Astrocyte (in vitro differentiated cells and primary cell): ENCODE measurements around the gene STIM1.

Source experiments
- EZH2 ChIP-seq: IDR thresholded peaks from 2 replicates; pipeline ENCODE4 v1.6.1; 2012; ENCODE audit warnings: mild to moderate bottlenecking, low read length, inconsistent platforms; ENCODE audit not compliant: insufficient read depth
- TF ChIP-seq, protein P1 (sequence below): IDR thresholded peaks from 2 replicates; pipeline ENCODE4 v1.5.1; 2011; ENCODE audit warnings: low read depth, mild to moderate bottlenecking, inconsistent platforms, low read length, moderate library complexity; ENCODE audit not compliant: insufficient read depth

DNA sequence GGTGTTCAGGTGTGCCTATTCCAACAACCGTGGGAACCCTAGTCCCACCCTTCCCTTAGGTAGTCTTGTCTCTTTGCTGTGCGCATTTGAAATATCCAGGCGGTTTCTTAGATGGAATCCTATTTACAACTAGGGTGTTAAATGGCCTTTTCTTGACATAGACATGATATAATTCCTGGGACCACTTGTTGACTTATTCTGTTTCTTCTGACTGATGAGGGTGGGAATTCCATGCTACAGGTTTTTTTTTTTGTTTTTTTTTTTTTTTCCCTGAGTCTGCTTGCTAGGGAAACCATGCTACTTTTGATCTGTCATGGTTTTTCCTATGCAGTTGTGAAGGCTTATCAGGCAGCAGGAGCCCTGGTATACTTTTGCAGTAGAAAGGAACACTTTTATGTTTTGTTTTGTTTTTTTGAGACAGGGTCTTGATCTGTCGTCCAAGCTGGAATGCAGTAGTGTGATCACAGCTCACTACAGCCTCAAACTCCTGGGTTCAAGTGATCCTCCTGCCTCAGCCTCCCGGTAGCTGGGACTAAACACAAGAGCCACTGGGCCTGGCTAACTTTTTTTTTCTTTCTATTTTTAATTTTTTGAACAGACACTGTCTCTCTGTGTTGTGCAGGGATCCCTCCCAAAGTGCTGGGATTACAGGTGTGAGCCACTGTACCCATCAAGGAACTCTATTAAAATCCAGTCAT lies 1.5 kb downstream of the STIM1 start:
- TF ChIP-seq, protein P1, sequence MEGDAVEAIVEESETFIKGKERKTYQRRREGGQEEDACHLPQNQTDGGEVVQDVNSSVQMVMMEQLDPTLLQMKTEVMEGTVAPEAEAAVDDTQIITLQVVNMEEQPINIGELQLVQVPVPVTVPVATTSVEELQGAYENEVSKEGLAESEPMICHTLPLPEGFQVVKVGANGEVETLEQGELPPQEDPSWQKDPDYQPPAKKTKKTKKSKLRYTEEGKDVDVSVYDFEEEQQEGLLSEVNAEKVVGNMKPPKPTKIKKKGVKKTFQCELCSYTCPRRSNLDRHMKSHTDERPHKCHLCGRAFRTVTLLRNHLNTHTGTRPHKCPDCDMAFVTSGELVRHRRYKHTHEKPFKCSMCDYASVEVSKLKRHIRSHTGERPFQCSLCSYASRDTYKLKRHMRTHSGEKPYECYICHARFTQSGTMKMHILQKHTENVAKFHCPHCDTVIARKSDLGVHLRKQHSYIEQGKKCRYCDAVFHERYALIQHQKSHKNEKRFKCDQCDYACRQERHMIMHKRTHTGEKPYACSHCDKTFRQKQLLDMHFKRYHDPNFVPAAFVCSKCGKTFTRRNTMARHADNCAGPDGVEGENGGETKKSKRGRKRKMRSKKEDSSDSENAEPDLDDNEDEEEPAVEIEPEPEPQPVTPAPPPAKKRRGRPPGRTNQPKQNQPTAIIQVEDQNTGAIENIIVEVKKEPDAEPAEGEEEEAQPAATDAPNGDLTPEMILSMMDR = no peak
- TF ChIP-seq EZH2 = no peak
